ENCODE measurements around the gene PCCA.

- TF ChIP-seq, protein P1, sequence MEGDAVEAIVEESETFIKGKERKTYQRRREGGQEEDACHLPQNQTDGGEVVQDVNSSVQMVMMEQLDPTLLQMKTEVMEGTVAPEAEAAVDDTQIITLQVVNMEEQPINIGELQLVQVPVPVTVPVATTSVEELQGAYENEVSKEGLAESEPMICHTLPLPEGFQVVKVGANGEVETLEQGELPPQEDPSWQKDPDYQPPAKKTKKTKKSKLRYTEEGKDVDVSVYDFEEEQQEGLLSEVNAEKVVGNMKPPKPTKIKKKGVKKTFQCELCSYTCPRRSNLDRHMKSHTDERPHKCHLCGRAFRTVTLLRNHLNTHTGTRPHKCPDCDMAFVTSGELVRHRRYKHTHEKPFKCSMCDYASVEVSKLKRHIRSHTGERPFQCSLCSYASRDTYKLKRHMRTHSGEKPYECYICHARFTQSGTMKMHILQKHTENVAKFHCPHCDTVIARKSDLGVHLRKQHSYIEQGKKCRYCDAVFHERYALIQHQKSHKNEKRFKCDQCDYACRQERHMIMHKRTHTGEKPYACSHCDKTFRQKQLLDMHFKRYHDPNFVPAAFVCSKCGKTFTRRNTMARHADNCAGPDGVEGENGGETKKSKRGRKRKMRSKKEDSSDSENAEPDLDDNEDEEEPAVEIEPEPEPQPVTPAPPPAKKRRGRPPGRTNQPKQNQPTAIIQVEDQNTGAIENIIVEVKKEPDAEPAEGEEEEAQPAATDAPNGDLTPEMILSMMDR (IDR thresholded peaks at IDR 0.05) = no peak
- TF ChIP-seq MAZ (IDR thresholded peaks at IDR 0.05; ENCODE audit: borderline replicate concordance, low read depth, low read length) (no peak), RCOR1 (IDR thresholded peaks at IDR 0.05; ENCODE audit: low read depth, low read length) (no peak), E2F6 (IDR thresholded peaks at IDR 0.05; ENCODE audit: borderline replicate concordance, low read depth) (no peak), NR3C1 (IDR thresholded peaks at IDR 0.05) (no peak), FOSL2 (IDR thresholded peaks at IDR 0.05) (no peak), FOSL2 (CRISPR knock-in tag; IDR thresholded peaks at IDR 0.05) (no peak), CBX8 (IDR thresholded peaks at IDR 0.05) (no peak), ZFP36 (IDR thresholded peaks at IDR 0.05; ENCODE audit: borderline replicate concordance, partially characterized antibody) (no peak)
Observed at GRCh38 chr13:100442095-100442832, 353.4 kb downstream of the PCCA start.

Data from A549 (cell line).